Stimulated activated CD4-positive, alpha-beta T cell treated with anti-CD3 and anti-CD28 coated beads, TNF-alpha, amount 100 ng/mL, for 24 hours (primary cell): Measurements from ENCODE around the gene IAPP.
"Not testable (repeated sequence)": the region's sequence is repeated elsewhere in the genome, so short reads cannot be mapped to it uniquely, and the experiment has no call there.

Source experiments
- DNase-seq, 3 experiments: peaks; one replicate each; pipeline ENCODE4 v3.0.0-alpha.2; 2020; ENCODE audit warnings: low read depth in 3 of 3

The IAPP gene

DNA sequence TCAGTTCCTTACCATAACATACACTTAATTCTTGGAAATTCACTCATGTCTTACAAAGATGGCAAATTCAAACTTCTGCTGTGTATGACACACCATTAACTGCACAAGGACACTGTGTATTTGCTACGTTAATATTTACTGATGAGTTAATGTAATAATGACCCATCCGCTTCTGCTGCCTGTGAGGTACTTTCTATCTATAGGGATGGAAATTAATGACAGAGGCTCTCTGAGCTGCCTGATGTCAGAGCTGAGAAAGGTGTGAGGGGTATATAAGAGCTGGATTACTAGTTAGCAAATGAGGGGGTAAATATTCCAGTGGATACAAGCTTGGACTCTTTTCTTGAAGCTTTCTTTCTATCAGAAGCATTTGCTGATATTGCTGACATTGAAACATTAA is at the start of gene IAPP:
Gene IAPP, plus strand, starts transcription at position 301 of the 400 bp plus-strand sequence. CDS start 450 bp downstream, outside the sequence.
- no peak for DNase-seq

- DNase-seq: no peak
Observed at GRCh38 chr12:21323736-21324135, 49.0 kb upstream of the IAPP start.

DNA sequence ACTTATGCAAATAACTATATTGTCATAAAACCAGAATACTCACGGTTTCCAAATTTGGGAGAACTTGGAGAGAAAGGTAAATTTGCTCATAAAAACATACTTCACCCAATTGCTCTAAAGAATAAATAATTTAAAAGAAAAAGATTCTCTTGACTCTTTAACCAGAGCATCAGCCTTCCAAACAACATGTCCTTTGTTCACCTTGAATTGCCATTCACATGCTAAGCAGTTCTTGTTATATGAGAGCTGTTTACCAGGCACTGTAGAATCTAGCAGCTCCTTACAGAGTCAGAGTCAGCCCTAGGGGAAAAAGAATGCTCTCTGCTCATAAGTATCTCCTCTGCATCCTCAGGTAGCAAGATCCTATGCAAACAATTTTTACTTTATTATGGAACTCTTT is 48.2 kb upstream of the IAPP start:
- no peak for DNase-seq

DNA sequence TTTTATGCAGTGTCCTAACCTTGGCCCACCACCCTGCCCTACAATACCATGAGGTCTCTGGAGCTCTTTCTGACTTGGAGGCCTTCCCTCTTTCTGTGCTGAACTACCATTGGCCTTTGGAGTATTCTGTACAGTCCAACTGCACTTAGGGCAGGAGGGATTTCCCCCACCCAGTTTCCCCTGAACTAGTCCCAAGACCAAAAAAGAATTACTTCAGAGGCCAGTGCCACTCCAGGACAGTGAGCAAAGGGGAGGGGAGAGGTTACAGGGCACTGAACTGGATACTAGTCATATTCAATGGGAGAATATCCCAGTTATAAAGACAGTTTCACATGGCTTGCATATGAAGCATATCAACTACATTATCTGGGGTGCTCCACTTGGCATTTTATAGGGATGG is 44.1 kb upstream of the IAPP start:
- DNase-seq: no peak

- DNase-seq: no peak
Observed at GRCh38 chr12:21330682-21331253, 41.9 kb upstream of the IAPP start.

- DNase-seq: no peak
Observed at GRCh38 chr12:21334771-21335325, 37.9 kb upstream of the IAPP start, which contains the start of gene SLCO1A2. Gene SLCO1A2, minus strand, starts transcription at chr12:21334917. Its CDS starts 270 bp downstream, at chr12:21334647.

GRCh38 chr12:21336656-21337055 is 36.0 kb upstream of the IAPP start:
- no peak for DNase-seq

DNA sequence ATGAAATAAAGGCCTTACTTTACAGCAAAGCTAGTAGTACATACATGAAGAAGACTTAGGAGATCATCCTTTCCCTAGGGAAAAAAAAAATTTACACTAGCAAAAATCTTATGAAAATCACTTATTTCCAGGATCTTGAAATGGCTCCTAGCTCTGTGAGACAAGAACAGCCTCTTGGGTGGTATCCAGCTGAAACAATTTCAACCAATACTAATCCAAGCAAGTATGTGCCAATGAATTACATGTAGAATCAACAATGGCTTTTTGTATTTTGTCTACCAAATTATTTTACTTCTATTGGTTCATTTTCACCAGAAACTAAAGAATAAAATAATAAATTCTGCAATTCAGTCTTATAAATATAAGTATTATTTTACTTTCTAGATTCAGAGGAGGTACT is 35.2 kb upstream of the IAPP start:
- DNase-seq: no peak

- DNase-seq: no peak
Observed at GRCh38 chr12:21337959-21338744, 34.5 kb upstream of the IAPP start.

DNA sequence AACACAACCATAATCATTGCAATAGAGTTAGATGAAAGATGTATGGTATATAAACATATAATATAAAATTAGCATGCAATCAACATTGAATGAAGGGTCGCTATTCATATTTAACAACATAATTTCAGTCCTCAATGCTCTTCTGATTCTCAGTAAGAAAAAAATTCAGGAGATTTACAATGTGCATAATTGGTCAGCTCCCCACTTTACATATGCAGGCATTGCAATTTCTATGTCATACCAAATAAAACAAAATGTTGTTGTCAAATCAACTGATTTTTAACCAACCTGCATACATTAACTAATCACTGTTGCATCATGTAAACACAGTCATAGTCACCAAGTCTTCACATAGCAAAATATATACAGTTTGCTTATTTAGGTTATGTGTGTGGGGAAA is 32.8 kb upstream of the IAPP start:
- no peak for DNase-seq

- DNase-seq: no peak
Observed at GRCh38 chr12:21340403-21340802, 32.3 kb upstream of the IAPP start.

DNA sequence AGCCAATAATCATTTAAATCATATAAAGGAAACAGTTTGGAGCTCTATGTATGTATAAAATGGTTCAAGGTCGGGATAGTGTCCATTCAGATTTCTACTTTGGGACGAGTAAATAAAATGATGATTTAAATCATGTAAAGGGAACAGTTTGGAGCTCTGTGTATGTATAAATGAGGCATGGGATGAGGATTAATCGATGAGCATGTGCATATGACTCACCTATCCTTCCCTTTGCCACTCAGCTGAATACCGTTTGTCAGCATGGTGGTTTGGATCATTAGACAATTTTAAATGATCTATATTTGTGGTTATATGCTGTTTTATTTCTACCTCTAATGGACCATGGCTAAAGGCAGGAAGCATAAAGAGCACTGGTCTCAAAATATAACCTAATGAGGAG is 30.9 kb upstream of the IAPP start:
- no peak for DNase-seq

DNA sequence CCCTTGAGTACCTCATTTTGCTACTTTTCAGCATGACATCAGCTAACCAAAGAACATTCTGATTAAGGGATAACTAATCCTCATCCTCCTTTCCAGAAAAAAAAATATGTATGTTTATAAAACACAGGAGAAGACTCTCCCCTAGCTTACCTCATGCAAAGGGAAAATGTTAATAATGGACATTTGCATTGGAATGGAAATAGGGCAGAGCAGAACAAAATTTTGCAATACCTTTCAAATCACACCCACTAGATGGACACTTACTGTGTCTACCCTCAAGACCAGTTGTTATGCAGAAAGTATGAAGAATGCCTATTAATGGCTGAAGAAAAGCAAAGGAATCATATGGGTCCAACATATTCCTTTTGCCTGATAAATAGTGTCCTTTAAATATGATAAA is 29.1 kb upstream of the IAPP start:
- no peak for DNase-seq

DNA sequence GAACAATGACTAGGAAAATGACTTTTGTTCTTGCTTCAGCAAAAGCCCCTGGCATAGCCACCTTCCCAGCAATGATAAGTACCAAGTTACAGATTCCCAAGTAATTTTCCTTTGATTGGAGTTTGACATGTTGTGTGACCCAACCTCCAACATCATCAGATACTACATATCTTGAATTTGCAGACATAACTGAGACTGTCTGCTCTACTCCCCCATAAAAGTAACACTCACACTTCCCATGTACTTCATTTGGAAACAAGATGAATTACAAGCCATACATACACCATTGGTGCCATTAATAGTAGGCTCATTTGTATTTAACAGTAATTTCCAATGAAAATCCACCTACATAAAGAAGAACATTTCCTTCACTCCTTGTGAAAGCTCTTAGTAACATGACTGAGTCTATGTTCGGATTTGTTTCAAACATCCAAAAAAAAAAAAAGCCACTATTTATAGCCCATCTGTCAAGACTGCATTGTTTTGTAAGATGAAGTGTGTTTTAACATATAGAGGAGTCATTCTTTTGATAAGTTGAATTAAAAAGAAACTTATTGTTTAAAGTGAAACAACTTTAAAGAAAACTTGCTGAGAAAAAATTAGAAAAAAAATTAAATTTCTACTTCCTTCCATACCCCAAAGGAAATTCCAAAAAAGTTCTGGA is 26.0 kb upstream of the IAPP start:
- DNase-seq: no peak

DNA sequence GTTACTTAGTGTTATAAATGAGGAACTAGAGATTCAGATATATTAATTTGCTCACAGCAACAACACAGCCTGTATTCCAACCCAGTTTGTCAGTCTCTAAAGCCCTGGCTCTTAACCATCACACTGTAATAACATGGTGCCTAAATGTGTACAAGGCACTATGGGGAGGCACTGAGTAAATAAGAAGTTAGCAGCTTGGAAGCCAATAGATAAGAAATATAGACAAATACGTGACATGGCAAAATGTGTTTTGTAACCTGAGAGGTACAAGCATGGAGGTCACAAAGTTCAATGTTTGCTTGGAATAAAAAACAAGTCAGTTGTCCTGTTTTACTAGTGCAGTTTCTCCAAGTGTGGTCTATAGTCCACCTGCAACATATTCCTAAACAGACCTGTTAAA is 21.7 kb upstream of the IAPP start:
- DNase-seq: no peak

DNA sequence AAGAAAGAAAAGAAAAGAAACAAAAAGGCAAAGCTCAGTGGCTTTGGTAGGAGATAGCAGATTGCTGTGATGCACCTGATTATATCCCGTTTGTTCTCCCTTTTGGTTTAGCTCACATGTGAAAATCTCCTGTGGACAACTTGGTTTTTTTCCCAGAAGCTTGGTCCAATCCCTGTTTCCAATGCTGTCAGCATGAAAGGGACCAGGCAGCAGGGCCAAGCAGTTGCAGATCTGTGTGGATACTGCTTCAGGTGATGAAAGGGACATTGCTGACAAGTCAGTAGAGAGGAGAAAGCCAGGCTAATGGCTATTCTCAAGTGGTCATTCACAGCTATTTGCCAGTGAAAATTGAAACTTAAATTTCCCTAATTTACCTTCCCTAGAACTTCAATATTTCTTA is 19.2 kb upstream of the IAPP start:
- no peak for DNase-seq

DNA sequence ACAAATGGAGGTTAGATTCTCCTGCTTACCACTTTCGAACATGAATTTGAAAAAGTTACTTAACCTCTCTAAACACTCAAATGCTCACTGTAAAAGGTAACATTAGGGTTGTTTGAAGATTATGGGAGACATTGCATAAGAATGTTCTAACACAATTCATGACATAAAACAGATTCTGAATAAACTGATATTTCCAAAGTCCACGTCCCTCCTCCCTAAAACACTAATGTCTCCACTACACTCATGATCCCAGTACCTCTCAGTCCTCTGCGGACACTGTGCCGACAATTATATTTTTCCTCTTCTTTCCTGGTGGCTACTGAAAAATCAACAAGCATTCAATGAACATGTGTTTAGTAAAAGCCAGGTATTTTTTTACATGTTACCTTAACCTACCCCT is 18.8 kb upstream of the IAPP start:
- no peak for DNase-seq

DNA sequence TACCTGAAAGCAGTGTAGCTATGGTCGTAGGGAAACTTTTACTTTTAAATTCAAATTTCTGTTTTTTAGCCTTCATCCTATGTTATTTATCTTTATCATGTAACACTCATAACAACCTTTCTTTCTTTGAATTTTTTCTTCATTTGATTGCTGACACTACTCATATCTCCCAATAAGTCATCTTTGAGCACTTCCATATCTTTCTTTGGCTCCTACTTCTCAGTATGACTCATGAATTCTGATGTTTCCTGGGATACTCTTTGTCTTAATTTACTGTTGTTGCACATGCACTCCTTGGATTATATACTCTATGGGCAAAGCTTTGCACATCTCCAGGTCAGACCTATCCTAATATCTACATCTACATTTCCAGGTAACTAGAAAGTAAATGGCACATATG is 18.1 kb upstream of the IAPP start:
- no peak for DNase-seq

GRCh38 chr12:21360632-21361031 is 12.1 kb upstream of the IAPP start:
- not testable (repeated sequence) for DNase-seq

DNA sequence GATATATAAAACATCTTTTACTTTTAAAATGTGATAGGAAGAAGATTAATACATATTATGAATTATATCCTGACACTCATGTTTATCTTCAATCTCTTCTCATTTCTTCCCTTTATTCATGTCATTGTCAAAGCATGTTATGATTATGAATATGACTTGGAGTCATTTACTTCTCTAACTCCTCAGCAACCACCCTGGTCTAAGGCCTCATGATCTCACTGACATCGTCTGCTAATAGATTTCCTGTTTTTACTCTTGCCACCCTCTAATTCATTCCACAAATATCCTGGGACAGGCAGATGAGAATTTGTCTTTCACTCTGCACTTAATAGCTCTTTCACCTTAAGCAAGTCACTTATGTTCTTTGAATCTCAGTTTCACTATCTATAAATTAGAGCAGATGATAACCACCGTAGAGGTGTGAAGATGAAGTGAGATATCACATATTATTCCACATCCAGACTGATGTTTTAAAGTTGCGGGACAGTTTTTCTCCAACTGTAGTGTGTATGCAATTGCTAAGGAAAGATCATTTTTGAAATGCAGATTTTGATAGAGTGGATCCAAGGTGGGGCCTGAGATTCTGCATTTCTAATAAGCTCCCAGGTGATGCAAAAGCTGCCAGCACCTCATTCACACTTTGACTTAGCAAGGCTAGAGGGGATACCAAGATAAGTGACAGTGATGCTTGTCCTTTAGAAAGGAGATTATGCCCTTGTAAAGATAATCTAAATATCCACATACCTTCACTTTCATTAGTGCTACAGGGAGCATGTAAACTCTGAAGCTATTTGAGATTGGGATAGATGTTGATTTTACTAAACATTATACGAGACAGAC is 3.3 kb upstream of the IAPP start:
- DNase-seq: no peak

DNA sequence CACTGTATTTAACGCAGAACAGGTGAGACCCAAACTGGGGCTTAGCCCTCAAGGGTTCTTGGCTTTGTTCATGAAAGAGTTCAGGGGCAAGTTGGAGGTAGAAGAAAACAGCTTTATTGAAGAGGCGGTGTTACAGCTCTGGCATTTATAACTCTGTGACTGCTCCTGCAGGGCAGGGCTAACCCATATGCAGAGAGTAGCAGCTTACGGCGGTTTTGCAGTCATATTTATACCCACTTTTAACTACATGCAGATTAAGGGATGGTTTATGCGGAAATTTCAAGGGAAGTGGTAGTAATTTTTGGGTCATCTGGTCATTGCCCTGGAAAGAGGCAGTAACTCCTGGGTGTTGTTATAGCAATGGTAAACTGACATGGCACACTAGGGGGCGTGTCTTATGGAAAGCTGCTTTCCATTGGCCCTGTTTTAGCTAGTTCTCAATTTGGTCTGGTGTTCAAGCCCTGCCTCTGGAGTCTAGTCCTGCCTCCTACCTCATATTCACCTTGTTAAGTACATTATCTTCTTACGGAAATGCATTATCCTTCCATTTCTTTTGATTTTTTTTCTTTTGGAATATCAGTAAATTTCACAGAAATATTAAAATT is 1.8 kb upstream of the IAPP start:
- no peak for DNase-seq
